NT2/D1 (cell line): ENCODE data around the gene LUC7L.

Experiments
- DNase-seq: peaks from one replicate; pipeline ENCODE4 v3.0.0-alpha.2; 2011; ENCODE audit warnings: low read depth, low spot score
- H3K27me3 ChIP-seq: 2 replicates; pipeline ENCODE4 v1.6.0; 2011; ENCODE audit warnings: mild to moderate bottlenecking; ENCODE audit not compliant: insufficient read length, insufficient read depth
- H3K36me3 ChIP-seq: 2 replicates; pipeline ENCODE4 v1.6.1; 2011; ENCODE audit warnings: mild to moderate bottlenecking, low read length, mixed read lengths; ENCODE audit not compliant: insufficient read depth, insufficient read length
- H3K4me1 ChIP-seq: 2 replicates; pipeline ENCODE4 v1.5.1; 2011; ENCODE audit not compliant: insufficient read depth, insufficient read length
- H3K4me3 ChIP-seq: 2 replicates; pipeline ENCODE4 v1.5.1; 2011; ENCODE audit warnings: low read depth; ENCODE audit not compliant: insufficient read length
- H3K9ac ChIP-seq: 2 replicates; pipeline ENCODE4 v1.6.0; 2011; ENCODE audit warnings: low read depth; ENCODE audit not compliant: insufficient read length
- H3K9me3 ChIP-seq: 2 replicates; pipeline ENCODE4 v1.5.1; 2011; ENCODE audit warnings: mild to moderate bottlenecking, low read length; ENCODE audit not compliant: insufficient read depth
- SUZ12 ChIP-seq: IDR thresholded peaks from 2 replicates; pipeline ENCODE4 v1.6.1; 2011; ENCODE audit not compliant: insufficient read length, insufficient read depth; ENCODE audit errors: extremely low read depth
- YY1 ChIP-seq: IDR thresholded peaks from 2 replicates; pipeline ENCODE4 v1.6.1; 2011; ENCODE audit not compliant: insufficient read length, insufficient read depth
- ZNF274 ChIP-seq: IDR thresholded peaks from 2 replicates; pipeline ENCODE4 v1.6.1; 2011; ENCODE audit warnings: mild to moderate bottlenecking, low read depth, low read length

Gene LUC7L

GRCh38 chr16:192686-193085 is 36.6 kb downstream of the LUC7L start:
- H3K36me3 ChIP-seq, result peaks cover 92% of the 10 kb centered on the region
- no peak overlapping the region for H3K4me3 ChIP-seq
- no peak overlapping the region for H3K9ac ChIP-seq
- H3K4me1 ChIP-seq, result no peaks in the 10 kb centered on the region
- no peaks in the 10 kb centered on the region for H3K27me3 ChIP-seq
- TF ChIP-seq SUZ12, result no peak
- no peak for TF ChIP-seq ZNF274
- no peak for TF ChIP-seq YY1
- DNase-seq, result no peak
- no peaks in the 10 kb centered on the region for H3K9me3 ChIP-seq

GRCh38 chr16:191831-192230 is 37.4 kb downstream of the LUC7L start:
- H3K9me3 ChIP-seq, result no peaks in the 10 kb centered on the region
- DNase-seq, result no peak
- no peak for TF ChIP-seq YY1
- TF ChIP-seq ZNF274, result no peak
- TF ChIP-seq SUZ12, result no peak
- no peaks in the 10 kb centered on the region for H3K4me1 ChIP-seq
- peaks cover 93% of the 10 kb centered on the region for H3K36me3 ChIP-seq
- H3K4me3 ChIP-seq, result no peak overlapping the region
- no peaks in the 10 kb centered on the region for H3K27me3 ChIP-seq
- H3K9ac ChIP-seq, result no peak overlapping the region

GRCh38 chr16:189604-190186 is 39.6 kb downstream of the LUC7L start:
- H3K36me3 ChIP-seq, result peaks cover 84% of the 10 kb centered on the region
- H3K27me3 ChIP-seq, result no peaks in the 10 kb centered on the region
- no peak for DNase-seq
- no peak overlapping the region for H3K9ac ChIP-seq
- H3K9me3 ChIP-seq, result no peaks in the 10 kb centered on the region
- H3K4me3 ChIP-seq, result no peak overlapping the region
- TF ChIP-seq SUZ12, result no peak
- TF ChIP-seq ZNF274, result no peak
- TF ChIP-seq YY1, result no peak
- H3K4me1 ChIP-seq, result no peaks in the 10 kb centered on the region

- H3K4me1 ChIP-seq, result peaks cover 2% of the 10 kb centered on the region
- no peak for DNase-seq
- no peak overlapping the region for H3K4me3 ChIP-seq
- peaks cover 83% of the 10 kb centered on the region for H3K36me3 ChIP-seq
- H3K27me3 ChIP-seq, result no peaks in the 10 kb centered on the region
- H3K9me3 ChIP-seq, result no peaks in the 10 kb centered on the region
- TF ChIP-seq ZNF274 (no peak), YY1 (no peak), SUZ12 (no peak)
- no peak overlapping the region for H3K9ac ChIP-seq
Measured at GRCh38 chr16:188674-189073, 40.6 kb downstream of the LUC7L start.

- H3K27me3 ChIP-seq, result no peaks in the 10 kb centered on the region
- no peak for TF ChIP-seq YY1
- TF ChIP-seq ZNF274, result no peak
- TF ChIP-seq SUZ12, result no peak
- no peak overlapping the region for H3K9ac ChIP-seq
- no peak for DNase-seq
- peaks cover 2% of the 10 kb centered on the region for H3K4me1 ChIP-seq
- no peaks in the 10 kb centered on the region for H3K9me3 ChIP-seq
- H3K4me3 ChIP-seq, result no peak overlapping the region
- peaks cover 78% of the 10 kb centered on the region for H3K36me3 ChIP-seq
Measured at GRCh38 chr16:187330-187729, 41.9 kb downstream of the LUC7L start.

GRCh38 chr16:185691-186090 is 43.6 kb downstream of the LUC7L start:
- H3K4me1 ChIP-seq, result peaks cover 4% of the 10 kb centered on the region
- no peaks in the 10 kb centered on the region for H3K27me3 ChIP-seq
- H3K4me3 ChIP-seq, result no peak overlapping the region
- H3K36me3 ChIP-seq, result peaks cover 65% of the 10 kb centered on the region
- DNase-seq, result no peak
- H3K9ac ChIP-seq, result no peak overlapping the region
- no peaks in the 10 kb centered on the region for H3K9me3 ChIP-seq
- TF ChIP-seq YY1 (no peak), SUZ12 (no peak), ZNF274 (no peak)

GRCh38 chr16:185213-185612 is 44.0 kb downstream of the LUC7L start:
- peaks cover 61% of the 10 kb centered on the region for H3K36me3 ChIP-seq
- peaks cover 2% of the 10 kb centered on the region for H3K27me3 ChIP-seq
- no peak overlapping the region for H3K4me3 ChIP-seq
- DNase-seq, result no peak
- no peaks in the 10 kb centered on the region for H3K9me3 ChIP-seq
- H3K4me1 ChIP-seq, result peaks cover 4% of the 10 kb centered on the region
- no peak overlapping the region for H3K9ac ChIP-seq
- TF ChIP-seq SUZ12 (no peak), ZNF274 (no peak), YY1 (no peak)

- DNase-seq, result no peak
- peaks cover 22% of the 10 kb centered on the region for H3K27me3 ChIP-seq
- TF ChIP-seq YY1 (no peak), ZNF274 (no peak), SUZ12 (no peak)
- H3K4me3 ChIP-seq, result no peak overlapping the region
- no peaks in the 10 kb centered on the region for H3K9me3 ChIP-seq
- peaks cover 40% of the 10 kb centered on the region for H3K36me3 ChIP-seq
- no peak overlapping the region for H3K9ac ChIP-seq
- peaks cover 4% of the 10 kb centered on the region for H3K4me1 ChIP-seq
Measured at GRCh38 chr16:183005-183404, 46.2 kb downstream of the LUC7L start.
